K562 (cell line): ENCODE measurements around the gene KMT2D. TPM values are rescaled to one million over a fixed set of nuclear protein-coding genes. Genes with fewer than 3 reads are reported as not detected.

Experiments
- ATAC-seq: fragments of 200-7000 bp; cut with Tn5 transposase; 3 replicates; pipeline ENCODE4 v1.9.1; 2020; ENCODE audit warnings: moderate library complexity
- BruUV-seq: library from RNA; stranded (reverse); fragments of 400-500 nt; replicated peaks from 2 replicates; lab custom pipeline; 2021; lab: Mats Ljungman, UMichigan
- CTCF ChIA-PET: fragments of 300-600 bp; formaldehyde crosslinking; extraction: SDS; loops from one replicate; lab custom pipeline; 2021; ENCODE audit warnings: low intra/inter-chr PET ratio; lab: Yijun Ruan, JAX
- POLR2A ChIA-PET: fragments of 300-600, 350-650 bp; sonication (Branson Sonifier 250); formaldehyde crosslinking; extraction: SDS; loops from one replicate; lab custom pipeline; 2021; ENCODE audit warnings: antibody characterized with exemption, inconsistent platforms; lab: Yijun Ruan, JAX
- DNase-seq, 4 experiments: peaks; one replicate each; pipeline versions ENCODE4 v3.0.0 to v3.0.0-alpha.2; 2011 to 2018; ENCODE audit warnings: low spot score in 3 of 4, mixed read lengths in 3 of 4; ENCODE audit errors: extremely low read depth in 1 of 4
- FAIRE-seq: peaks from 2 replicates; lab custom pipeline; 2011; peaks lifted over from hg19 to GRCh38; lab: Jason Lieb, UNC
- H2AFZ ChIP-seq: 2 replicates; pipeline ENCODE4 v1.6.0; 2011; ENCODE audit warnings: low read depth, low read length, control low read depth, inconsistent platforms
- H3K27ac ChIP-seq: fragments of 200-600 bp; 3 replicates; pipeline ENCODE4 v1.8.0; 2011; ENCODE audit warnings: low read depth, mild to moderate bottlenecking, control low read depth, inconsistent platforms, low read length, moderate library complexity, mixed read lengths; ENCODE audit errors: extremely low read depth
- H3K27me3 ChIP-seq, 2 experiments: fragments of 300-600 bp in 1 of 2; 2 replicates in 1 of 2; 3 replicates in 1 of 2; pipeline versions ENCODE4 v1.6.0 to v1.8.0; 2011; ENCODE audit warnings: inconsistent platforms in 2 of 2, low read length in 2 of 2, mild to moderate bottlenecking in 1 of 2, mixed read lengths in 1 of 2, moderate library complexity in 1 of 2; ENCODE audit not compliant: control insufficient read depth in 2 of 2, insufficient read depth in 2 of 2
- H3K36me3 ChIP-seq: fragments of 300-600 bp; 3 replicates; pipeline ENCODE4 v1.8.0; 2011; ENCODE audit warnings: mild to moderate bottlenecking, low read length, inconsistent platforms; ENCODE audit not compliant: control insufficient read depth, insufficient read depth
- H3K4me1 ChIP-seq, 2 experiments: fragments of 200-600 bp in 1 of 2; replicated peaks in 1 of 2; 2 replicates in 1 of 2; 3 replicates in 1 of 2; pipeline versions ENCODE4 v1.5.1 to v1.8.0; 2011; ENCODE audit warnings: inconsistent platforms in 2 of 2, low read length in 2 of 2, mild to moderate bottlenecking in 1 of 2, mixed read lengths in 1 of 2, moderate library complexity in 1 of 2; ENCODE audit not compliant: control insufficient read depth in 2 of 2, insufficient read depth in 2 of 2
- H3K4me2 ChIP-seq: 2 replicates; pipeline ENCODE4 v1.6.1; 2011; ENCODE audit warnings: low read length, control low read depth, inconsistent platforms, mixed read lengths; ENCODE audit not compliant: insufficient read depth
- H3K4me3 ChIP-seq: fragments of 200-600 bp; sonication (generic), shearing (Covaris generic); 2 replicates; pipeline ENCODE4 v1.5.1; 2016; ENCODE audit warnings: control low read depth, inconsistent platforms
- H3K79me2 ChIP-seq: fragments of 200-600 bp; 3 replicates; pipeline ENCODE4 v1.8.0; 2011; ENCODE audit warnings: low read length, inconsistent platforms; ENCODE audit not compliant: control insufficient read depth, insufficient read depth
- H3K9ac ChIP-seq, 2 experiments: 2 replicates each; pipeline versions ENCODE4 v1.6.0 to v1.6.1; 2011; ENCODE audit warnings: low read depth in 2 of 2, low read length in 2 of 2, control low read depth in 1 of 2, inconsistent platforms in 1 of 2, mild to moderate bottlenecking in 1 of 2, mixed read lengths in 1 of 2; ENCODE audit not compliant: insufficient read depth in 1 of 2
- H3K9me1 ChIP-seq: one replicate; pipeline ENCODE4 v1.6.0; 2011; ENCODE audit warnings: inconsistent platforms, mild to moderate bottlenecking, low read length, moderate library complexity; ENCODE audit not compliant: control insufficient read depth, insufficient read depth
- H3K9me3 ChIP-seq: replicated peaks from 2 replicates; pipeline ENCODE4 v1.5.1; 2011; ENCODE audit warnings: low read depth, low read length, inconsistent platforms; ENCODE audit not compliant: control insufficient read depth, insufficient read depth
- H4K20me1 ChIP-seq: replicated peaks from 2 replicates; pipeline ENCODE4 v1.6.1; 2011; ENCODE audit warnings: low read length, inconsistent platforms, mixed read lengths; ENCODE audit not compliant: control insufficient read depth, insufficient read depth
- ARNT ChIP-seq, 2 experiments: fragments of 450-650 bp; IDR thresholded peaks; 2 replicates each; pipeline ENCODE4 v1.6.1; 2016; ENCODE audit warnings: mild to moderate bottlenecking in 1 of 2
- BCOR ChIP-seq: fragments of 450-650 bp; IDR thresholded peaks from 2 replicates; pipeline ENCODE4 v1.6.1; 2016
- ELF2 ChIP-seq: fragments of 250-450 bp; sonication (Bioruptor Pico); IDR thresholded peaks from 2 replicates; pipeline ENCODE4 v1.5.0; 2021; ENCODE audit warnings: mild to moderate bottlenecking
- IRF2 ChIP-seq: sonication (generic); formaldehyde crosslinking; IDR thresholded peaks from 2 replicates; pipeline ENCODE4 v1.8.1; 2022; ENCODE audit warnings: mild to moderate bottlenecking, missing genetic modification reagents
- MAFG ChIP-seq: fragments of 450-650 bp; conservative IDR thresholded peaks from 2 replicates; pipeline ENCODE4 v1.6.1; 2016; ENCODE audit warnings: missing genetic modification characterization, missing compliant biosample characterization
- RBBP5 ChIP-seq: fragments of 200-600 bp; sonication (generic); IDR thresholded peaks from 2 replicates; pipeline ENCODE4 v1.6.1; 2012; ENCODE audit warnings: borderline replicate concordance, mild to moderate bottlenecking, low read length, control low read depth, inconsistent platforms; ENCODE audit not compliant: insufficient read depth, poor library complexity, severe bottlenecking
- RBM25 ChIP-seq: fragments of 200-400 bp; formaldehyde crosslinking; IDR thresholded peaks from 2 replicates; pipeline ENCODE4 v1.6.1; 2018; ENCODE audit warnings: low read length, low read depth, moderate library complexity; ENCODE audit not compliant: severe bottlenecking
- ZNF121 ChIP-seq: sonication (generic); formaldehyde crosslinking; conservative IDR thresholded peaks from 2 replicates; pipeline ENCODE4 v1.8.0; 2022; ENCODE audit warnings: missing genetic modification reagents
- WGBS: fragments of 100-300 bp; shearing (Covaris generic); methylation state at CpG from one replicate; pipeline ENCODE4 v1.1.6; 2016; ENCODE audit warnings: low coverage, mixed read lengths; ENCODE audit not compliant: insufficient coverage; ENCODE audit errors: missing lambda C conversion rate; 5-methylcytosine and 5-hydroxymethylcytosine counted together
- in situ Hi-C: fragments of 300-500 bp; cut with MboI; formaldehyde crosslinking; loops from 4 replicates; pipeline ENCODE4 v1.15.0; 2018; ENCODE audit warnings: inconsistent platforms, mixed read lengths
- intact Hi-C: fragments of 100-400 bp; cut with micrococcal nuclease; formaldehyde crosslinking; loops from 2 replicates; pipeline ENCODE4 v1.14.2; 2022
- polyA plus RNA-seq, 8 experiments: library from polyadenylated mRNA; depleted of rRNA in 4 of 8; stranded (reverse) in 5 of 8; unstranded in 3 of 8; fragments of >200 nt; fragmentation: Nextera tagmentation in 2 of 8; fragmentation: Illumina TruSeq in 1 of 8; extraction: Ambion mirVana in 2 of 8; extraction: Trizol in 1 of 8; gene quantifications; 2 replicates each; pipeline versions ENCODE4 v1.2.1 to v1.2.3, GENCODE V29; 2011 to 2014; ENCODE audit warnings: inconsistent platforms in 1 of 8, missing spikeins in 1 of 8
- total RNA-seq, 7 experiments: library from RNA; depleted of rRNA in 6 of 7; stranded (reverse); fragments of >200 nt in 6 of 7; fragmentation: Illumina TruSeq in 2 of 7; extraction: Trizol in 2 of 7; gene quantifications; 2 replicates each; pipeline versions ENCODE4 v1.2.1 to v1.2.3, GENCODE V29; 2011 to 2021; ENCODE audit warnings: low replicate concordance in 1 of 7

KMT2D gene
- total and polyA plus RNA-seq, 9 of the 15 experiments (the other 6 are each of a cell fraction or from before 2014, with no cell fraction given), result 0.22 to 93.7 (median 13.7) TPM

GRCh38 chr12:49100380-49100779 is 39.8 kb upstream of the KMT2D start:
- 0 out of 4 replicates have a peak overlapping the region, but pooled peaks of 1 of the 2 experiments have one; percentile 43 for H3K9ac ChIP-seq
- H3K79me2 ChIP-seq, result no peaks in the 10 kb centered on the region
- no peak for FAIRE-seq
- H4K20me1 ChIP-seq, result no peaks in the 10 kb centered on the region; the same call in 1 of the 2 replicates
- intact Hi-C loops, result no loop called here
- peaks cover 4 to 7% of the 10 kb centered on the region in 2 experiments; a peak in 2 of 5 replicates for H3K4me1 ChIP-seq
- H3K4me3 ChIP-seq, result no peak overlapping the region
- CTCF ChIA-PET, result interaction anchor here (0.7 kb wide), 1 partner anchor 36 kb away, joined by 4 read pairs; no protein-coding TSS in a partner anchor
- TF ChIP-seq MAFG (no peak), ARNT (IDR thresholded peaks at IDR 0.05) (no peak), ELF2 (no peak), IRF2 (CRISPR knock-in tag) (no peak)
- TF ChIP-seq, all 486 proteins: peak for 0
- Histone ChIP-seq H3K27ac (no peak overlapping the region), H3K36me3 (peaks cover 83% of the 10 kb centered on the region), H3K9me1 (peaks cover 4% of the 10 kb centered on the region), H3K27me3 (no peaks in the 10 kb centered on the region), H2AFZ (no peak overlapping the region), H3K9me3 (no peaks in the 10 kb centered on the region), H3K4me2 (no peak overlapping the region)
- ATAC-seq, result no peak
- BruUV-seq, result no TSS peak
- 86% methylated on average over 6 of the region's 6 CpGs for WGBS
- POLR2A ChIA-PET, result interaction anchor here (0.6 to 5.0 kb wide), 10 partner anchors 8 to 166 kb away, joined by 3 to 51 read pairs (median 6); partner anchors contain the start of genes LMBR1L, RHEBL1 and TUBA1B
- DNase-seq, result no peak
- in situ Hi-C loops, result no loop called here

GRCh38 chr12:49098703-49099102 is 38.1 kb upstream of the KMT2D start:
- no peak overlapping the region for H3K4me3 ChIP-seq
- peak; percentile 85 for TF ChIP-seq ZNF121 (CRISPR knock-in tag)
- TF ChIP-seq BCOR, result 0 out of 2 replicates have a peak, but pooled peaks have one; percentile 12
- TF ChIP-seq RBBP5, result no peak
- TF ChIP-seq RBM25, result peak; percentile 64
- TF ChIP-seq, all 486 proteins: peak for 3
- DNase-seq (no peak), FAIRE-seq (no peak), ATAC-seq (no peak)
- Histone ChIP-seq H3K9me1 (peaks cover 4% of the 10 kb centered on the region), H3K9ac (no peak overlapping the region), H3K4me1 (peaks cover 21 to 22% of the 10 kb centered on the region in 2 experiments), H3K4me2 (no peak overlapping the region), H3K27me3 (no peaks in the 10 kb centered on the region), H4K20me1 (no peaks in the 10 kb centered on the region), H3K36me3 (peaks cover 67% of the 10 kb centered on the region), H3K9me3 (no peaks in the 10 kb centered on the region), H3K79me2 (peaks cover 7% of the 10 kb centered on the region; the same call in 1 of the 3 replicates), H2AFZ (no peak overlapping the region), H3K27ac (no peak overlapping the region)
- in situ Hi-C loops (loop anchor here (5.0 kb wide), 1 partner anchor 36 kb away; the partner anchor contains the start of gene KMT2D), intact Hi-C loops (loop anchor here (1.0 kb wide), 1 partner anchor 34 kb away; no protein-coding TSS in a partner anchor)
- ChIA-PET POLR2A (interaction anchor here (0.6 to 5.0 kb wide), 16 partner anchors 11 to 232 kb away, joined by 3 to 51 read pairs (median 4); partner anchors contain the start of genes LMBR1L, RHEBL1 and TUBA1B), CTCF (interaction anchor here (1.1 to 2.0 kb wide), 2 partner anchors 35 to 38 kb away, joined by 3 to 7 read pairs; partner anchors contain the start of gene KMT2D)
- no TSS peak for BruUV-seq
- WGBS, result 93% methylated on average over 2 of the region's 2 CpGs
